Epithelial cell of proximal tubule (primary cell): Measurements from ENCODE around the gene GSTO2. TPM values are rescaled to one million over a fixed set of nuclear protein-coding genes. Genes with fewer than 3 reads are reported as not detected.

Experiments used
- DNase-seq: peaks from one replicate; pipeline ENCODE4 v3.0.0-alpha.2; 2011; ENCODE audit warnings: low read depth
- H3K4me3 ChIP-seq: 2 replicates; pipeline ENCODE4 v1.5.1; 2011; ENCODE audit warnings: low read depth, mild to moderate bottlenecking, low read length
- total RNA-seq: library from RNA; depleted of rRNA; stranded (reverse); fragments of >200 nt; gene quantifications from 2 replicates; pipeline ENCODE4 v1.2.3, GENCODE V29; 2015
- TF ChIP-seq, protein P1 (sequence below): conservative IDR thresholded peaks from 2 replicates; pipeline ENCODE4 v1.5.1; 2012; ENCODE audit warnings: low read depth, mild to moderate bottlenecking, low read length

The GSTO2 gene
- total RNA-seq, 1 donor from 2014 or later, result 9.5 TPM

- H3K4me3 ChIP-seq, result no peak overlapping the region
- TF ChIP-seq, protein P1, sequence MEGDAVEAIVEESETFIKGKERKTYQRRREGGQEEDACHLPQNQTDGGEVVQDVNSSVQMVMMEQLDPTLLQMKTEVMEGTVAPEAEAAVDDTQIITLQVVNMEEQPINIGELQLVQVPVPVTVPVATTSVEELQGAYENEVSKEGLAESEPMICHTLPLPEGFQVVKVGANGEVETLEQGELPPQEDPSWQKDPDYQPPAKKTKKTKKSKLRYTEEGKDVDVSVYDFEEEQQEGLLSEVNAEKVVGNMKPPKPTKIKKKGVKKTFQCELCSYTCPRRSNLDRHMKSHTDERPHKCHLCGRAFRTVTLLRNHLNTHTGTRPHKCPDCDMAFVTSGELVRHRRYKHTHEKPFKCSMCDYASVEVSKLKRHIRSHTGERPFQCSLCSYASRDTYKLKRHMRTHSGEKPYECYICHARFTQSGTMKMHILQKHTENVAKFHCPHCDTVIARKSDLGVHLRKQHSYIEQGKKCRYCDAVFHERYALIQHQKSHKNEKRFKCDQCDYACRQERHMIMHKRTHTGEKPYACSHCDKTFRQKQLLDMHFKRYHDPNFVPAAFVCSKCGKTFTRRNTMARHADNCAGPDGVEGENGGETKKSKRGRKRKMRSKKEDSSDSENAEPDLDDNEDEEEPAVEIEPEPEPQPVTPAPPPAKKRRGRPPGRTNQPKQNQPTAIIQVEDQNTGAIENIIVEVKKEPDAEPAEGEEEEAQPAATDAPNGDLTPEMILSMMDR, result no peak
- no peak for DNase-seq
These were observed 53.4 kb downstream of the GSTO2 start for GRCh38 chr10:104322416-104322782.

DNA sequence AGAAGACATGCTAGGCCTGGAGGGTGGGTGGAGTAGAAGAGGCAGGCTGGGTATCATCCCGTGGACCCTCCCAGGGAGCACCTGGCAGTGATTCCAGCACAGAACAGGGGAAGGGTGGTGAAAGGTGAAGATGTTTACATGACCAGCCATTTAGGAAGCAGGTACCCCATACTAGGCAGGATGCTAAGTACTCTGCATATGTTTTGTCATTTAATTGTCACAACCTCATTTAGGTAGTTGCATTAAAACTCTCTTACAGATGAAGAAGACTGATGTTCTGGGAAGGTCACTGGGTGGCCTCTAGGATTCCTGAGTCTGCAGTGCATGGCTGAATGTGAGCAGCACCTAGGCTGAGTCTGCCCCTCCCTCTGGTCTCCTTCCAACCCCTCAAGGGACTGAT is 54.1 kb downstream of the GSTO2 start:
- DNase-seq, result no peak
- TF ChIP-seq, protein P1, result no peak
- H3K4me3 ChIP-seq, result no peak overlapping the region

GRCh38 chr10:104323760-104324201 is 54.8 kb downstream of the GSTO2 start:
- no peak overlapping the region for H3K4me3 ChIP-seq
- TF ChIP-seq, protein P1, result no peak
- DNase-seq, result no peak

DNA sequence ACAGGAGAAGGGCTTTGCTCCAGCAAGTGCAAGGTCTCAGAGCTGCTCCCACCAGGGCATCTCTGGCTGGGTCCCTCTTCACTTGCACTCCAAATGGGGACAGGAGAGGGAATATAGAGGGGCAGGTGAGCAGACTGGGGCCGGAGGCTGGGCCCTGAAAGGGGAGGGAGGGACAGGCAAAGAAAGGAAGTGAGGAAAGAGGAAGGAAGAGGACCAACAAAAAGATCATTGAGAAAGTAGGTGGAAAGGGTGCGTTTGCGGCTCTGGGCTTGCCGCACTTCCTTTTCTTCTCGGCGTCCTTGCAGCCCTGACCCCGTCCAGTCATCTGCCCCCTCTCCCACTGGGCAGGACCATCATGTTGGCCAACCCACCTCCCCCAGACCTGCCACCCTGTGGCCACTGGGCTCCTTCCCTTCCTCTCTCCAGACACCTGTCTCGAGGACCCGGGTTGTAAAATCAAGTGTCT is 55.3 kb downstream of the GSTO2 start:
- DNase-seq, result no peak
- H3K4me3 ChIP-seq, result no peak overlapping the region
- TF ChIP-seq, protein P1, result no peak

GRCh38 chr10:104324931-104325330 is 55.9 kb downstream of the GSTO2 start:
- DNase-seq, result no peak
- no peak overlapping the region for H3K4me3 ChIP-seq
- TF ChIP-seq, protein P1, result no peak

GRCh38 chr10:104325436-104326435 is 56.8 kb downstream of the GSTO2 start:
- no peak overlapping the region for H3K4me3 ChIP-seq
- no peak for DNase-seq
- TF ChIP-seq, protein P1, result no peak
